ENCODE results near the gene ONECUT2.

The ONECUT2 gene

GRCh38 chr18:57533006-57533867 lies 98.1 kb downstream of the ONECUT2 start:
- DNase-seq, result no peak

- DNase-seq, result no peak
These were observed 98.8 kb downstream of the ONECUT2 start for GRCh38 chr18:57533868-57534510.

- no peak for DNase-seq
These were observed 99.3 kb downstream of the ONECUT2 start for GRCh38 chr18:57534511-57534909.

GRCh38 chr18:57538614-57539013 lies 103.4 kb downstream of the ONECUT2 start:
- DNase-seq, result no peak

GRCh38 chr18:57539702-57540101 lies 104.5 kb downstream of the ONECUT2 start:
- DNase-seq, result no peak

All from T-helper 9 cell (primary cell).